Mesenchymal stem cell (in vitro differentiated cells and primary cell): Measurements from ENCODE around the gene MDM4.
A peak's percentile ranks its signal among the peaks of the same experiment; 100 is the strongest.

Experiments used
- DNase-seq: peaks from one replicate; pipeline ENCODE4 v3.0.0-alpha.2; 2013
- H2AFZ ChIP-seq: one replicate; pipeline ENCODE4 v1.6.1; 2013; ENCODE audit warnings: low read depth, mild to moderate bottlenecking, control low read depth, inconsistent platforms, low read length, moderate library complexity
- H2AK5ac ChIP-seq: 2 replicates; pipeline ENCODE4 v1.6.1; 2013; ENCODE audit warnings: low read length, moderate library complexity, mild to moderate bottlenecking, inconsistent platforms; ENCODE audit not compliant: severe bottlenecking
- H2BK120ac ChIP-seq: one replicate; pipeline ENCODE4 v1.6.1; 2013; ENCODE audit warnings: low read depth, mild to moderate bottlenecking, inconsistent platforms, low read length, moderate library complexity
- H2BK12ac ChIP-seq, 2 experiments: one replicate each; pipeline ENCODE4 v1.6.1; 2013; ENCODE audit warnings: inconsistent platforms in 2 of 2, low read length in 2 of 2, mild to moderate bottlenecking in 2 of 2, moderate library complexity in 2 of 2, control low read depth in 1 of 2
- H2BK15ac ChIP-seq: one replicate; pipeline ENCODE4 v1.6.1; 2013; ENCODE audit warnings: mild to moderate bottlenecking, low read depth, inconsistent platforms; ENCODE audit not compliant: poor library complexity, severe bottlenecking
- H2BK5ac ChIP-seq: 2 replicates; pipeline ENCODE4 v1.6.1; 2013; ENCODE audit warnings: low read depth, mild to moderate bottlenecking, low read length, control low read depth, inconsistent platforms; ENCODE audit not compliant: poor library complexity, severe bottlenecking
- H3K14ac ChIP-seq, 2 experiments: one replicate each; pipeline ENCODE4 v1.6.1; 2013; ENCODE audit warnings: inconsistent platforms in 2 of 2, low read length in 2 of 2, control low read depth in 1 of 2, mild to moderate bottlenecking in 1 of 2, moderate library complexity in 1 of 2
- H3K18ac ChIP-seq, 2 experiments: one replicate each; pipeline ENCODE4 v1.6.1; 2013; ENCODE audit warnings: inconsistent platforms in 2 of 2, low read length in 2 of 2, control low read depth in 1 of 2, low read depth in 1 of 2, mild to moderate bottlenecking in 1 of 2
- H3K23ac ChIP-seq, 2 experiments: one replicate each; pipeline ENCODE4 v1.6.1; 2013; ENCODE audit warnings: inconsistent platforms in 2 of 2, low read length in 2 of 2, mild to moderate bottlenecking in 2 of 2, moderate library complexity in 2 of 2, control low read depth in 1 of 2
- H3K27ac ChIP-seq: 2 replicates; pipeline ENCODE4 v1.5.1; 2013; ENCODE audit warnings: mild to moderate bottlenecking, moderate library complexity, low read length, control low read depth, inconsistent platforms; ENCODE audit not compliant: poor library complexity, severe bottlenecking
- H3K27me3 ChIP-seq, 2 experiments: 2 replicates each; pipeline versions ENCODE4 v1.6.1 to v1.7.0; 2013; ENCODE audit warnings: low read length in 2 of 2, mild to moderate bottlenecking in 2 of 2, moderate library complexity in 2 of 2, control low read depth in 1 of 2, inconsistent platforms in 1 of 2; ENCODE audit not compliant: control insufficient read depth in 1 of 2, insufficient read depth in 1 of 2
- H3K36me3 ChIP-seq, 2 experiments: 2 replicates each; pipeline versions ENCODE4 v1.6.1 to v1.7.0; 2013; ENCODE audit warnings: low read length in 2 of 2, control low read depth in 1 of 2, inconsistent platforms in 1 of 2, low read depth in 1 of 2, mild to moderate bottlenecking in 1 of 2; ENCODE audit not compliant: insufficient read depth in 2 of 2, control insufficient read depth in 1 of 2
- H3K4ac ChIP-seq, 2 experiments: one replicate each; pipeline ENCODE4 v1.6.1; 2013; ENCODE audit warnings: inconsistent platforms in 2 of 2, low read length in 2 of 2, mild to moderate bottlenecking in 2 of 2, moderate library complexity in 2 of 2, control low read depth in 1 of 2, low read depth in 1 of 2
- H3K4me1 ChIP-seq: 2 replicates; pipeline ENCODE4 v1.6.1; 2013; ENCODE audit warnings: low read depth, low read length, control low read depth; ENCODE audit not compliant: control insufficient read depth, insufficient read depth
- H3K4me2 ChIP-seq: 2 replicates; pipeline ENCODE4 v1.6.1; 2013; ENCODE audit warnings: low read length, mild to moderate bottlenecking, inconsistent platforms; ENCODE audit not compliant: poor library complexity, severe bottlenecking
- H3K4me3 ChIP-seq, 2 experiments: 2 replicates each; pipeline versions ENCODE4 v1.5.1 to v1.7.0; 2013; ENCODE audit warnings: low read length in 2 of 2, mild to moderate bottlenecking in 2 of 2, control low read depth in 1 of 2, low read depth in 1 of 2; ENCODE audit not compliant: insufficient read depth in 1 of 2
- H3K79me1 ChIP-seq: replicated peaks from 2 replicates; pipeline ENCODE4 v1.6.1; 2013; ENCODE audit warnings: mild to moderate bottlenecking, control low read depth, low read length, inconsistent platforms; ENCODE audit not compliant: poor library complexity, severe bottlenecking
- H3K9ac ChIP-seq: 2 replicates; pipeline ENCODE4 v1.7.0; 2013; ENCODE audit warnings: mild to moderate bottlenecking, low read length, moderate library complexity
- H3K9me3 ChIP-seq: 2 replicates; pipeline ENCODE4 v1.7.0; 2013; ENCODE audit warnings: mild to moderate bottlenecking, low read length; ENCODE audit not compliant: control insufficient read depth
- H4K8ac ChIP-seq: one replicate; pipeline ENCODE4 v1.6.1; 2013; ENCODE audit warnings: inconsistent platforms, mild to moderate bottlenecking, low read length, moderate library complexity
- H4K91ac ChIP-seq: one replicate; pipeline ENCODE4 v1.6.1; 2013; ENCODE audit warnings: mild to moderate bottlenecking, low read length, inconsistent platforms
- WGBS: methylation state at CpG from one replicate; pipeline ENCODE4 v1.1.7; 2013; ENCODE audit warnings: mixed read lengths; 5-methylcytosine and 5-hydroxymethylcytosine counted together

The MDM4 gene

DNA sequence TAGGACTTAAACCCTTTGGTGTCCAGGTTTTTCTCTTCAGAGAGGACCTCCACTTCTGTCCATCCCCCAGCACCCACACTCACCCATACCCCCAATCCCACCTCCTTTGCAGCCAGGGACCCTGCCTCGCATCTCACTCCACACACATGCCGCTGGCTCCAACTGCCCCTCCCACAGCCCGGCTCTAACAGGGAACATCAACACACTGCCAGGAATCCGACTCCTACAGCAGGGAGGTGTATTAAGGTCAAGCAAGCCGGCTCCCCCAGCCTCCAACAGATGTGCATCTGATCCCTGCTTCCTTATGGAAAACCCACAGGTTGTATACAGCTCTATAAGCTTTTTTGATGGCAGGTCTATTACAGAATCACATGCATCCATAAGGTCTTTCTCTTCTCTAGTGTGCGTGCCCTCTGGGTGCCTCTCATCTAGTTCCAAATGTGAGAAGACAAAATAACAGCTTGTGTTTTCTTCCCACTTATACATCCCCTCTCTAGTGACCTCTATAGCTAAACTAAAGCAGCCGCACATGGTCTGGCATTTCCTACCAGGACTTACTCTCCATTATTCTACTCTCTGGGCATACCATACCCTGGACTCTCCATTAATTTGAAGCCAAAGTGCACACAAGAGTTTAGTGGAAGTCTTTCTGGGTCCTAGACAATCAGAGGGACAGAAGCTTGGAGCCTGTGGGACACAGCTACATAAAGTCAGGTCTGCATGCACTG is 37.9 kb upstream of the MDM4 start:
- Histone ChIP-seq H3K18ac (no peak overlapping the region), H2AK5ac (no peak overlapping the region), H3K27me3 (peaks cover 19 to 55% of the 10 kb centered on the region in 2 experiments), H3K4me1 (peaks cover 13% of the 10 kb centered on the region), H3K4ac (no peak overlapping the region), H3K9me3 (no peaks in the 10 kb centered on the region), H2AFZ (no peak overlapping the region), H3K4me2 (no peak overlapping the region), H2BK15ac (no peak overlapping the region), H3K14ac (no peak overlapping the region), H2BK120ac (no peak overlapping the region), H3K79me1 (peaks cover 7% of the 10 kb centered on the region), H3K4me3 (no peak overlapping the region), H3K23ac (no peak overlapping the region), H4K8ac (no peak overlapping the region), H2BK12ac (no peak overlapping the region), H4K91ac (no peak overlapping the region), H3K36me3 (no peaks in the 10 kb centered on the region), H2BK5ac (no peak overlapping the region), H3K27ac (no peak overlapping the region), H3K9ac (no peak overlapping the region)
- DNase-seq: no peak
- WGBS: 82% methylated on average over 7 of the region's 7 CpGs

DNA sequence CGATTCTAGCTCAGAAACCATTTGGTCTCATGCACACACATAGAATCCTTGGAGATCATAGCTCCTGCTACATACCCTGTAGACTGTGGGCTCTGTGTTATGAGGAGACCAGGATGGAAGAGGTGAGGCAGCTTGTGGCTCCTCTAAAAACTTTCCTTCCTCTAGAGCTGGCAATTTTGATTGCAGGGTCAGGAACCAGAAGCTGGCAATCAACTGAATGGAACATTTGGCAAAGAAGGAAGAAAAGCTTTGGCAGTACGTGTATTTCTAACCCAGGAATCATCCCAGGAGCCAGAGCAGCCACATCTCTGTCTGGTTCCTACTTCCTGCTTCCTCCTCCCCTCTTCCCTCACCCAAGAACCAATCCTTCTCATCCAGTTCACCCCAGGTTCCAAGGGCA is 37.3 kb upstream of the MDM4 start:
- no peak overlapping the region for H2BK5ac ChIP-seq
- H2AFZ ChIP-seq: no peak overlapping the region
- no peak for DNase-seq
- H3K4ac ChIP-seq: no peak overlapping the region
- H3K18ac ChIP-seq: no peak overlapping the region
- no peak overlapping the region for H3K4me2 ChIP-seq
- H3K27ac ChIP-seq: no peak overlapping the region
- no peak overlapping the region for H2BK15ac ChIP-seq
- H3K9me3 ChIP-seq: no peaks in the 10 kb centered on the region
- H4K91ac ChIP-seq: no peak overlapping the region
- no peak overlapping the region for H3K23ac ChIP-seq
- no peak overlapping the region for H3K4me3 ChIP-seq
- no peaks in the 10 kb centered on the region for H3K36me3 ChIP-seq
- H4K8ac ChIP-seq: no peak overlapping the region
- no peak overlapping the region for H2BK120ac ChIP-seq
- WGBS: 71% methylated on average over 1 of the region's 2 CpGs
- peaks cover 15% of the 10 kb centered on the region for H3K4me1 ChIP-seq
- no peak overlapping the region for H3K9ac ChIP-seq
- H3K27me3 ChIP-seq: peaks cover 19 to 55% of the 10 kb centered on the region in 2 experiments
- H2AK5ac ChIP-seq: no peak overlapping the region
- H3K79me1 ChIP-seq: peaks cover 8% of the 10 kb centered on the region
- no peak overlapping the region for H3K14ac ChIP-seq
- H2BK12ac ChIP-seq: no peak overlapping the region

DNA sequence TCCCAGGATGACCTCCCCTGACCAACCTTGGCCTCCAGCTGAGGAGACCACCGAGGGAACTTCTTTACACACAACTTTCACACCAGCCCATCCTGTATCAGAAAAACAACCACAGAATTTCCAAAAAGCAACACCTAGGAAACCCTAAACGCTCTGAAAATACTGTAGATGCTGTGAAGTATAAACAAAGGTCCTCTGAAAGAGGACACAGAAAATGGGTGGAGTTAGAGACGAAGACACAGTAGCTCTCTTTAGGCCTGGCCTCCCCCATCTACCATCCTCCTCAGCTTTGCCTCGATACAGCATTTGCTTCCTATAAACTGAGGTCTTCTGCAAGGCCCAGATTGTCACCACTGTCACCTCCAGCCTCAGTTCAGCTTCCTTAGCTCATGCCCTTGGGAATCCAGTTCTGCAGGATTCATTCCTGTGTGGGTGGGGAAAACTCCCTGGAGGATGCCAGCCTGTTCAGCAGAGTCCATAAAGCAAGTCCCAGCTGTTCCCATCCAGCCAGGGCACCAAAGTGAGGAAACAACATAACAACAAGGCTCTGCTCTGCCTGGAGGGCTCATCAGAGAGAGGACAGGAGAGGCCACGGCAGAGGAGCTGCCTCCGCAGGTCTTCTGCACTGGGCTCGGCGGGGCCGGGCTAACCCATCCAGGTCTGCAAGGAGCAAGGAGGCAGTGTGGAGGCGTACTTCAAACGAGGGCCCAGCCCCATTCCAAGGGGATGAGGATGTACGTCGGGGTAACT is 36.6 kb upstream of the MDM4 start:
- H2AFZ ChIP-seq: no peak overlapping the region
- DNase-seq: no peak
- no peak overlapping the region for H2BK120ac ChIP-seq
- no peak overlapping the region for H3K23ac ChIP-seq
- no peak overlapping the region for H2BK12ac ChIP-seq
- H3K4me3 ChIP-seq: no peak overlapping the region
- no peak overlapping the region for H3K4ac ChIP-seq
- no peak overlapping the region for H3K18ac ChIP-seq
- no peak overlapping the region for H4K91ac ChIP-seq
- H3K9ac ChIP-seq: no peak overlapping the region
- peak overlapping the region; percentile 22 for H4K8ac ChIP-seq
- no peak overlapping the region for H3K27ac ChIP-seq
- no peak overlapping the region for H2BK15ac ChIP-seq
- H3K36me3 ChIP-seq: no peaks in the 10 kb centered on the region
- H3K4me2 ChIP-seq: no peak overlapping the region
- H3K79me1 ChIP-seq: peaks cover 8% of the 10 kb centered on the region
- peaks cover 15% of the 10 kb centered on the region for H3K4me1 ChIP-seq
- no peak overlapping the region for H2BK5ac ChIP-seq
- no peaks in the 10 kb centered on the region for H3K9me3 ChIP-seq
- H3K27me3 ChIP-seq: peaks cover 19 to 51% of the 10 kb centered on the region in 2 experiments
- WGBS: 88% methylated on average over 10 of the region's 13 CpGs
- H2AK5ac ChIP-seq: no peak overlapping the region
- H3K14ac ChIP-seq: no peak overlapping the region

DNA sequence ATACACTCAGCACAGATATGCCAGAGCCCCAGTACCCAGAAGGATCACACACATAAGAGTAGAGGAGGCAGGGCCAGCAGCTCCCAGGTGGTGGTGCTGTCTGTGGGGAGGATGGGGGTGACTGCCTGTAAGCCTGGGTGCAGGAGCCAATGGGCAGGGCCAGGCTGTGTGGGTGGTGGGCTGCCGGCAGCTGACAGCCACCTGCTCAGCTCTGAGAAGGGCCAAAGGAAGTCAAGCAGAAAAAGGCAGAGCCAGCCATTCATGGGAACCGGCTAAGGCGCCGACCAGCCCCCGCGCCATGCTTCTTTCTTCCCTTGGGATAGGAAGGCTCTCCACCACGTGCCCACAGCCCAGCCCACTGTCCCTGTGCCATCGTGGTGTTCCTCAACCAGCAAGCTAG is 35.7 kb upstream of the MDM4 start:
- no peak overlapping the region for H2BK12ac ChIP-seq

More for the DNA sequence above, 35.7 kb upstream of the MDM4 start:
- Histone ChIP-seq H2BK15ac (no peak overlapping the region), H4K8ac (no peak overlapping the region), H3K79me1 (peaks cover 6% of the 10 kb centered on the region), H3K18ac (no peak overlapping the region), H3K9ac (no peak overlapping the region), H3K9me3 (no peaks in the 10 kb centered on the region), H3K14ac (no peak overlapping the region), H3K27ac (no peak overlapping the region), H3K4me1 (peaks cover 15% of the 10 kb centered on the region), H2AFZ (peak overlapping the region; percentile 10), H3K4ac (no peak overlapping the region), H2AK5ac (no peak overlapping the region), H3K23ac (no peak overlapping the region), H3K36me3 (no peaks in the 10 kb centered on the region), H3K4me2 (no peak overlapping the region), H2BK5ac (no peak overlapping the region), H2BK120ac (no peak overlapping the region), H3K4me3 (no peak overlapping the region), H3K27me3 (peaks cover 19 to 44% of the 10 kb centered on the region in 2 experiments), H4K91ac (no peak overlapping the region)
- DNase-seq: no peak
- WGBS: 97% methylated on average over 8 of the region's 8 CpGs
